Mucosa of stomach (tissue), 1 donor: ENCODE results near the gene RNF213.
A peak's percentile ranks its signal among the peaks of the same experiment; 100 is the strongest.
"Not testable (repeated sequence)": the region's sequence is repeated elsewhere in the genome, so short reads cannot be mapped to it uniquely, and the experiment has no call there.

ENCODE experiments used
- H3K27me3 ChIP-seq: one replicate; pipeline ENCODE4 v1.7.0; 2013; ENCODE audit warnings: mild to moderate bottlenecking, low read length; ENCODE audit not compliant: control insufficient read depth, insufficient read depth
- H3K36me3 ChIP-seq: one replicate; pipeline ENCODE4 v1.7.0; 2013; ENCODE audit warnings: low read length; ENCODE audit not compliant: control insufficient read depth, insufficient read depth
- H3K4me1 ChIP-seq: one replicate; pipeline ENCODE4 v1.7.0; 2013; ENCODE audit warnings: mild to moderate bottlenecking, low read length; ENCODE audit not compliant: control insufficient read depth, insufficient read depth
- H3K4me3 ChIP-seq: one replicate; pipeline ENCODE4 v1.7.0; 2013; ENCODE audit warnings: low read length
- H3K9ac ChIP-seq: one replicate; pipeline ENCODE4 v1.7.0; 2013; ENCODE audit warnings: mild to moderate bottlenecking, low read length, moderate library complexity
- H3K9me3 ChIP-seq: one replicate; pipeline ENCODE4 v1.7.0; 2013; ENCODE audit warnings: mild to moderate bottlenecking, low read length, moderate library complexity; ENCODE audit not compliant: control insufficient read depth
- donor health status: Pancreatic carcinoma.

RNF213 gene

DNA sequence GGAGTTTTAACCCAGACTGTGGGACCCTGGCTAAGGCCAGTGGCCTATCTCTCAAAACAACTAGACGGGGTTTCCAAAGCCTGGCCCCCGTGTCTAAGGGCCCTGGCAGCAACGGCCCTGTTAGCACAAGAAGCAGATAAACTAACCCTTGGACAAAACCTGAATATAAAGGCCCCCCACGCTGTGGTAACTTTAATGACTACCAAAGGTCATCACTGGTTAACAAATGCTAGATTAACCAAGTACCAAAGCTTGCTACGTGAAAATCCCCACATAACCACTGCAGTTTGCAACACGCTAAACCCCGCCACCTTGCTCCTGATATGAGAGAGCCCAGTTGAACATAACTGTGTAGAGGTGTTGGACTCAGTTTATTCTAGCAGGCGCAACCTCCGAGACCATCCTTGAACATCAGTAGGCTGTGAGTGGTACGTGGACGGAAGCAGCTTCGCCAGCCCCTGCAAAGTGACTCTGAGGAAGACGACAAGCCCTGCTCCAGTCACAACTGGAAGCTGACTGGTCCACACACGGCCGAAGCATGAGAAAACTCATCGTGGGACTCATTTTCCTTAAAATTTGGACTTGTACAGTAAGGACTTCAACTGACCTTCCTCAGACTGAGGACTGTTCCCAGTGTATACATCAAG lies 149.9 kb downstream of the RNF213 start:
- H3K9ac ChIP-seq, H3K36me3 ChIP-seq, H3K9me3 ChIP-seq, H3K4me3 ChIP-seq, H3K27me3 ChIP-seq: not testable (repeated sequence)
- peaks cover 11% of the 10 kb centered on the region for H3K4me1 ChIP-seq

DNA sequence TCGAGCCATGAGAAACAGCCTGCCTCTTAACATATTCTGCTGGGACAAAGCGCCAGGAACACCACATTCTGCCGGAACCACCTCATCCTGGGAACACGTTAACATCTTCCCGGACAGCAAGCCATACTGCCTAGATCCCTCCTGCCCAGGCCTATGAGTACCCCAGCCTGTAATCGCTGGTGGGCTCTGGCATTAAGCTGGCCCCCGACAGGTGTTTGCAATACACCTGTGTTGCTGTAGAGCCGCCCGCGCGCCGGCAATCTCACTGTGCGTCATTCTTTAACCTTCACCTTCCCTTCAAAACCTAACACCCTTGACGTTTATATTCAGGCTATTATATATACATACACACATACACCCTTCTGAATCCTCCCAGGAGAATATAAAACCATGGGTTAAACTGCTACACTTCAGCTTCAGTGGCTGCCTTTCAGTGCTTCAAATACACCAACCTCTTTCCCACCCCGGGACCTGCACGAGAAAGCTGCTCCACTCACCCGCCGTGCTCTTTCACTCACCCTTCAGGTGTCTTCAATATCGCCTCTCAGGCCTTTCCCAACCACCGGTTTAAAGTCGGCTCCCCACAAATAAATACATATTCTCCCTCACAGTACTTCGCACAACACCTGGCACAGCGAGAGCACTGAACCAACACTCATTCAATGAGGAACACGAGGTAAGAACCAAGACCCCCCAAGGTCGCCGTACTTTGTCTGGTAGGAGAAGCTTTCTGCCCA lies 153.3 kb downstream of the RNF213 start:
- H3K27me3 ChIP-seq, result no peaks in the 10 kb centered on the region
- H3K9me3 ChIP-seq, result no peaks in the 10 kb centered on the region
- H3K9ac ChIP-seq, result peak overlapping the region; percentile 93
- peaks cover 19% of the 10 kb centered on the region for H3K4me1 ChIP-seq
- no peaks in the 10 kb centered on the region for H3K36me3 ChIP-seq
- peak overlapping the region; percentile 97 for H3K4me3 ChIP-seq

DNA sequence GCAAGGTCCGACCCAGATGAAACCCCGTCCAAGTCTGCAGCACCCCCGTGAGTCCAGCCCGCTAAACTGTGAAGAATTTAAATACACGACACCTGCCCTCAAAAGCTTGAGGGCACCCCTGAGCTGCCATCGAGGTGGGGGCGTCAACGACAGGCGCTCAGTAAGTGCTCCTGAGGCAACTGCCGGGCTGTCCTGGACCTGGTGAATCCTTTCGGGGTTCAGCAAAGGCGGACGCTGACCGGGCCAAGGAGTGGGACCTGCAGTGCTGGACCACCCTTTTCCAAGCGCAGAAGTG lies 153.8 kb downstream of the RNF213 start:
- H3K9ac ChIP-seq, result peak overlapping the region; percentile 93
- no peaks in the 10 kb centered on the region for H3K36me3 ChIP-seq
- H3K4me3 ChIP-seq, result peak overlapping the region; percentile 97
- peaks cover 19% of the 10 kb centered on the region for H3K4me1 ChIP-seq
- no peaks in the 10 kb centered on the region for H3K27me3 ChIP-seq
- no peaks in the 10 kb centered on the region for H3K9me3 ChIP-seq

GRCh38 chr17:80414803-80415625 lies 154.4 kb downstream of the RNF213 start, which contains the start of gene ENDOV:
Gene ENDOV, plus strand, starts transcription at chr17:80415167. Its CDS starts 28 bp downstream, at chr17:80415195.
- peak within 1 kb of the TSS; percentile 93 for H3K9ac ChIP-seq
- no peaks in the 10 kb centered on the region for H3K9me3 ChIP-seq
- H3K27me3 ChIP-seq, result no peaks in the 10 kb centered on the region
- peak within 1 kb of the TSS; percentile 97 for H3K4me3 ChIP-seq
- H3K36me3 ChIP-seq, result no peaks in the 10 kb centered on the region
- H3K4me1 ChIP-seq, result peaks cover 19% of the 10 kb centered on the region

- Histone ChIP-seq H3K9ac (peak overlapping the region; percentile 93), H3K36me3 (no peaks in the 10 kb centered on the region), H3K9me3 (no peaks in the 10 kb centered on the region), H3K4me3 (peak overlapping the region; percentile 97), H3K4me1 (peaks cover 19% of the 10 kb centered on the region), H3K27me3 (no peaks in the 10 kb centered on the region)
These were observed 155.0 kb downstream of the RNF213 start for GRCh38 chr17:80415626-80416137.

GRCh38 chr17:80416260-80416939 lies 155.7 kb downstream of the RNF213 start:
- Histone ChIP-seq H3K4me1 (peaks cover 19% of the 10 kb centered on the region), H3K36me3 (no peaks in the 10 kb centered on the region), H3K4me3 (no peak overlapping the region), H3K27me3 (no peaks in the 10 kb centered on the region), H3K9me3 (no peaks in the 10 kb centered on the region), H3K9ac (no peak overlapping the region)

DNA sequence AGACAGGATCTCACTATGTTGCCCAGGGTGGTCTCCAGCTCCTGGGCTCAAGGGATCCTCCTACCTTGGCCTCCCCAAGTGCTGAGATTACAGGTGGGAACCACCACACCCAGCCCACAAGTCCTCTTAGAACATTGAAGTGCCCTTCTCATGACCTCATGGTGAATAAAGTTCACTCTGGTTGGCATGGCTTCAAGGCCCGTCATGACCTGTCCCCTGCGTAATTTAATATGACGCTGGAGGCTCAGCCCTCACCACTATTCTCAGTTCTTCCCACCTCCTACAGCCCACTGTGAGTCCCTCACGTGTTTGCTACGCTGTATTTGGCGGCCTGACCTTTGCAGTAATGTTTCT lies 156.3 kb downstream of the RNF213 start:
- Histone ChIP-seq H3K36me3 (no peaks in the 10 kb centered on the region), H3K9me3 (no peaks in the 10 kb centered on the region), H3K9ac (no peak overlapping the region), H3K4me3 (no peak overlapping the region), H3K4me1 (peaks cover 19% of the 10 kb centered on the region), H3K27me3 (no peaks in the 10 kb centered on the region)

GRCh38 chr17:80418589-80418988 lies 157.9 kb downstream of the RNF213 start:
- H3K27me3 ChIP-seq, result no peaks in the 10 kb centered on the region
- no peaks in the 10 kb centered on the region for H3K9me3 ChIP-seq
- no peak overlapping the region for H3K9ac ChIP-seq
- peaks cover 16% of the 10 kb centered on the region for H3K4me1 ChIP-seq
- no peak overlapping the region for H3K4me3 ChIP-seq
- H3K36me3 ChIP-seq, result no peaks in the 10 kb centered on the region

DNA sequence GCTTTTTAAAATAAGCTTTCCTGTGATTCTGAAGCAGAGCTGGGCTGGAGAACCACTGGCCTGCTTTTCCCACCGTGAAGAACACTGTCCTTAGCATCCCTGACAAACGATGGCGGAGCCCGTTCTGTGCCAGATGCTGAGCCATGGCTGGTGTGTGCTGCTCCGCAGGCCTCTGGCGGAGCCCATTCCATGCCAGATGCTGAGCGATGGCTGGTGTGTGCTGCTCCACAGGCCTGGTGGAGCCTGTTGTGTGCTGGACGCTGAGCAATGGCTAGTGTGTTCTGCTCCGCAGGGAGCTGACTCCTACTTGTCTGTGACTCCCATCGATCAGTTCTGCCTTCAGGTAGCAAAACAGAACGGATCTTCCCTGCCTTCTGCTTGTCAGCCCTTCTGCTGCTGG lies 158.6 kb downstream of the RNF213 start:
- no peaks in the 10 kb centered on the region for H3K36me3 ChIP-seq
- H3K9me3 ChIP-seq, result no peaks in the 10 kb centered on the region

GRCh38 chr17:80421381-80422090 lies 160.9 kb downstream of the RNF213 start:
- no peaks in the 10 kb centered on the region for H3K9me3 ChIP-seq
- no peak overlapping the region for H3K4me3 ChIP-seq
- H3K36me3 ChIP-seq, result no peaks in the 10 kb centered on the region
- H3K27me3 ChIP-seq, result no peaks in the 10 kb centered on the region
- H3K9ac ChIP-seq, result no peak overlapping the region
- no peaks in the 10 kb centered on the region for H3K4me1 ChIP-seq

More for the DNA sequence above, 158.6 kb downstream of the RNF213 start:
- Histone ChIP-seq H3K9ac (no peak overlapping the region), H3K4me1 (peaks cover 9% of the 10 kb centered on the region), H3K4me3 (no peak overlapping the region), H3K27me3 (no peaks in the 10 kb centered on the region)

GRCh38 chr17:80422276-80422675 lies 161.6 kb downstream of the RNF213 start:
- no peaks in the 10 kb centered on the region for H3K4me1 ChIP-seq
- H3K27me3 ChIP-seq, result no peaks in the 10 kb centered on the region
- no peaks in the 10 kb centered on the region for H3K9me3 ChIP-seq
- no peak overlapping the region for H3K4me3 ChIP-seq
- H3K36me3 ChIP-seq, result no peaks in the 10 kb centered on the region
- no peak overlapping the region for H3K9ac ChIP-seq
